Choroid plexus epithelial cell (primary cell): ENCODE data around the gene LGALS3.

Experiments used
- DNase-seq: peaks from one replicate; pipeline ENCODE4 v3.0.0-alpha.2; 2010; ENCODE audit warnings: low read depth
- H3K4me3 ChIP-seq: 2 replicates; pipeline ENCODE4 v1.5.1; 2011; ENCODE audit warnings: low read depth, mild to moderate bottlenecking, control low read depth, low read length, moderate library complexity
- CTCF ChIP-seq: conservative IDR thresholded peaks from 2 replicates; pipeline ENCODE4 v1.5.1; 2011; ENCODE audit warnings: low read depth, mild to moderate bottlenecking, control low read depth, inconsistent platforms, low read length, moderate library complexity

LGALS3 gene

GRCh38 chr14:55114720-55115119 lies 14.3 kb upstream of the LGALS3 start:
- no peak overlapping the region for H3K4me3 ChIP-seq
- DNase-seq: no peak
- TF ChIP-seq CTCF: no peak

GRCh38 chr14:55115460-55115859 lies 13.6 kb upstream of the LGALS3 start:
- no peak for DNase-seq
- no peak overlapping the region for H3K4me3 ChIP-seq
- TF ChIP-seq CTCF: no peak

GRCh38 chr14:55115861-55116245 lies 13.2 kb upstream of the LGALS3 start:
- no peak for DNase-seq
- no peak overlapping the region for H3K4me3 ChIP-seq
- no peak for TF ChIP-seq CTCF

GRCh38 chr14:55116246-55117030 lies 12.6 kb upstream of the LGALS3 start:
- no peak for DNase-seq

GRCh38 chr14:55117803-55118441 lies 11.1 kb upstream of the LGALS3 start:
- peak; percentile 60 for DNase-seq
- TF ChIP-seq CTCF: no peak
- no peak overlapping the region for H3K4me3 ChIP-seq

More at GRCh38 chr14:55116246-55117030, 12.6 kb upstream of the LGALS3 start:
- H3K4me3 ChIP-seq: no peak overlapping the region
- TF ChIP-seq CTCF: no peak

- TF ChIP-seq CTCF: no peak
- DNase-seq: no peak
- no peak overlapping the region for H3K4me3 ChIP-seq
Observed at GRCh38 chr14:55118761-55119160, 10.3 kb upstream of the LGALS3 start.
